Parathyroid adenoma (tissue), 2 donors: Measurements from ENCODE around the gene HUS1B.
"Not testable (repeated sequence)": the region's sequence is repeated elsewhere in the genome, so short reads cannot be mapped to it uniquely, and the experiment has no call there.

ENCODE experiments used
- H2AFZ ChIP-seq: fragments of 300-600 bp; sonication (generic); one replicate; pipeline ENCODE4 v1.7.0; 2017; ENCODE audit warnings: antibody characterized with exemption, mild to moderate bottlenecking
- H3K27ac ChIP-seq: fragments of 300-600 bp; sonication (generic); one replicate; pipeline ENCODE4 v1.7.0; 2017
- H3K27me3 ChIP-seq: fragments of 300-600 bp; sonication (generic); one replicate; pipeline ENCODE4 v1.7.0; 2017; ENCODE audit warnings: low read length; ENCODE audit not compliant: control insufficient read depth, insufficient read depth
- H3K36me3 ChIP-seq: fragments of 300-600 bp; sonication (generic); one replicate; pipeline ENCODE4 v1.7.0; 2017; ENCODE audit warnings: low read length; ENCODE audit not compliant: control insufficient read depth, insufficient read depth
- H3K4me1 ChIP-seq: fragments of 300-600 bp; sonication (generic); one replicate; pipeline ENCODE4 v1.7.0; 2017; ENCODE audit warnings: control low read depth
- H3K4me2 ChIP-seq: fragments of 300-600 bp; sonication (generic); one replicate; pipeline ENCODE4 v1.7.0; 2017; ENCODE audit warnings: low read length
- H3K4me3 ChIP-seq: fragments of 300-600 bp; sonication (generic); one replicate; pipeline ENCODE4 v1.7.0; 2017; ENCODE audit warnings: low read depth, low read length
- H3K79me2 ChIP-seq: fragments of 300-600 bp; sonication (generic); one replicate; pipeline ENCODE4 v1.7.0; 2017; ENCODE audit warnings: control low read depth
- H3K9ac ChIP-seq: fragments of 300-600 bp; sonication (generic); one replicate; pipeline ENCODE4 v1.7.0; 2017; ENCODE audit warnings: mild to moderate bottlenecking
- H3K9me3 ChIP-seq: fragments of 300-600 bp; sonication (generic); one replicate; pipeline ENCODE4 v1.7.0; 2017; ENCODE audit warnings: low read length; ENCODE audit not compliant: control insufficient read depth
- CTCF ChIP-seq: fragments of 300-600 bp; sonication (generic); IDR thresholded peaks from one replicate; pipeline ENCODE4 v1.7.0; 2017; ENCODE audit warnings: antibody characterized with exemption, mild to moderate bottlenecking
- donor health status: primary hyperparathyroidism.

HUS1B gene

GRCh38 chr6:674406-674805, 17.5 kb upstream of the HUS1B start:
- no peaks in the 10 kb centered on the region for H3K27me3 ChIP-seq
- H3K4me1 ChIP-seq: no peaks in the 10 kb centered on the region
- H2AFZ ChIP-seq: no peak overlapping the region
- H3K79me2 ChIP-seq: peaks cover 23% of the 10 kb centered on the region
- no peak for TF ChIP-seq CTCF
- H3K4me2 ChIP-seq: no peak overlapping the region
- no peaks in the 10 kb centered on the region for H3K9me3 ChIP-seq
- H3K36me3 ChIP-seq: no peaks in the 10 kb centered on the region
- H3K27ac ChIP-seq: no peak overlapping the region
- H3K9ac ChIP-seq: no peak overlapping the region
- H3K4me3 ChIP-seq: no peak overlapping the region

- Histone ChIP-seq H3K4me1 (no peaks in the 10 kb centered on the region), H3K4me3 (no peak overlapping the region), H3K36me3 (no peaks in the 10 kb centered on the region), H3K9ac (no peak overlapping the region), H3K27ac (no peak overlapping the region), H3K27me3 (no peaks in the 10 kb centered on the region), H2AFZ (no peak overlapping the region), H3K9me3 (no peaks in the 10 kb centered on the region), H3K4me2 (no peak overlapping the region), H3K79me2 (peaks cover 36% of the 10 kb centered on the region)
- TF ChIP-seq CTCF: no peak
These were observed 10.5 kb upstream of the HUS1B start for GRCh38 chr6:667253-667927.

- Histone ChIP-seq H3K4me2 (no peak overlapping the region), H3K4me3 (no peak overlapping the region), H2AFZ (no peak overlapping the region), H3K36me3 (no peaks in the 10 kb centered on the region), H3K79me2 (peaks cover 37% of the 10 kb centered on the region), H3K27ac (no peak overlapping the region), H3K9me3 (no peaks in the 10 kb centered on the region), H3K27me3 (no peaks in the 10 kb centered on the region), H3K4me1 (no peaks in the 10 kb centered on the region), H3K9ac (no peak overlapping the region)
- TF ChIP-seq CTCF: no peak
These were observed 8.7 kb upstream of the HUS1B start for GRCh38 chr6:665403-666267.

GRCh38 chr6:663788-664187, 6.9 kb upstream of the HUS1B start:
- peaks cover 31% of the 10 kb centered on the region for H3K79me2 ChIP-seq
- not testable (repeated sequence) for H3K4me1 ChIP-seq, H3K4me2 ChIP-seq, H3K4me3 ChIP-seq, H3K27ac ChIP-seq, H3K36me3 ChIP-seq, H3K9ac ChIP-seq, H3K27me3 ChIP-seq, H2AFZ ChIP-seq, H3K9me3 ChIP-seq

- Histone ChIP-seq H3K9me3 (no peaks in the 10 kb centered on the region), H2AFZ (no peak overlapping the region), H3K4me1 (no peaks in the 10 kb centered on the region), H3K4me2 (no peak overlapping the region), H3K36me3 (no peaks in the 10 kb centered on the region), H3K79me2 (peaks cover 20% of the 10 kb centered on the region), H3K27me3 (no peaks in the 10 kb centered on the region), H3K4me3 (no peak overlapping the region), H3K27ac (no peak overlapping the region), H3K9ac (no peak overlapping the region)
- TF ChIP-seq CTCF: no peak
These were observed 3.0 kb upstream of the HUS1B start for GRCh38 chr6:659716-660581.
